GM12874 (cell line): ENCODE data around the gene COPG1.

Source experiments
- CTCF ChIP-seq: IDR thresholded peaks from 2 replicates; pipeline ENCODE4 v1.5.1; 2011; ENCODE audit warnings: low read depth, mild to moderate bottlenecking, control low read depth, low read length, moderate library complexity; ENCODE audit not compliant: insufficient read depth

COPG1 gene

GRCh38 chr3:129313415-129313664 is 63.9 kb downstream of the COPG1 start:
- no peak for TF ChIP-seq CTCF

- TF ChIP-seq CTCF, result no peak
Observed at GRCh38 chr3:129313665-129314385, 64.4 kb downstream of the COPG1 start.

- 0 out of 2 replicates have a peak, but pooled peaks have one; percentile 19 for TF ChIP-seq CTCF
Observed at GRCh38 chr3:129314386-129315222, 65.2 kb downstream of the COPG1 start.

- no peak for TF ChIP-seq CTCF
Observed at GRCh38 chr3:129315223-129315997, 66.0 kb downstream of the COPG1 start.

- TF ChIP-seq CTCF, result no peak
Observed at GRCh38 chr3:129315998-129316247, 66.5 kb downstream of the COPG1 start.

- peak; percentile 71 for TF ChIP-seq CTCF
Observed at GRCh38 chr3:129316248-129317013, 67.0 kb downstream of the COPG1 start.
